GM10248 (cell line): ENCODE results near the gene WBP1L.

Experiments used
- CTCF ChIA-PET: fragments of 300-600 bp; sonication (Branson Sonifier 250); formaldehyde crosslinking; extraction: SDS; loops from one replicate; lab custom pipeline; 2021; ENCODE audit warnings: antibody characterized with exemption; lab: Yijun Ruan, JAX
- POLR2A ChIA-PET: fragments of 350-650 bp; sonication (Branson Sonifier 250); formaldehyde crosslinking; extraction: SDS; loops from one replicate; lab custom pipeline; 2020; ENCODE audit warnings: antibody characterized with exemption; lab: Yijun Ruan, JAX
- DNase-seq: peaks from one replicate; pipeline ENCODE4 v3.0.0; 2012; ENCODE audit errors: extremely low spot score
- CTCF ChIP-seq: IDR thresholded peaks from 2 replicates; pipeline ENCODE4 v1.5.1; 2012; ENCODE audit warnings: mild to moderate bottlenecking, low read depth; ENCODE audit errors: extremely low read depth, missing control alignments, control extremely low read depth

WBP1L gene

GRCh38 chr10:102780527-102780808 lies 36.7 kb downstream of the WBP1L start:
- no peak for DNase-seq

GRCh38 chr10:102781090-102781920 lies 37.6 kb downstream of the WBP1L start:
- no peak for TF ChIP-seq CTCF
- ChIA-PET CTCF (interaction anchor here (1.2 to 1.6 kb wide), 3 partner anchors 8 to 29 kb away, joined by 3 to 5 read pairs (median 4); no protein-coding TSS in a partner anchor), POLR2A (no interaction called here)
- no peak for DNase-seq

More at GRCh38 chr10:102780527-102780808, 36.7 kb downstream of the WBP1L start:
- POLR2A ChIA-PET, result no interaction called here
- TF ChIP-seq CTCF, result no peak
- CTCF ChIA-PET, result interaction anchor here (1.3 kb wide), 1 partner anchor 22 kb away, joined by 3 read pairs; no protein-coding TSS in a partner anchor

- ChIA-PET POLR2A (no interaction called here), CTCF (interaction anchor here (1.2 to 1.6 kb wide), 3 partner anchors 8 to 30 kb away, joined by 3 to 5 read pairs (median 4); no protein-coding TSS in a partner anchor)
- no peak for DNase-seq
- TF ChIP-seq CTCF, result no peak
These were observed 38.3 kb downstream of the WBP1L start for GRCh38 chr10:102781921-102782557.

- no peak for TF ChIP-seq CTCF
- ChIA-PET CTCF (interaction anchor here (1.6 kb wide), 1 partner anchor 9 kb away, joined by 5 read pairs; no protein-coding TSS in a partner anchor), POLR2A (no interaction called here)
- DNase-seq, result no peak
These were observed 39.2 kb downstream of the WBP1L start for GRCh38 chr10:102782673-102783551.

GRCh38 chr10:102783568-102783967 lies 39.8 kb downstream of the WBP1L start:
- ChIA-PET POLR2A (no interaction called here), CTCF (no interaction called here)
- DNase-seq, result no peak
- no peak for TF ChIP-seq CTCF

- ChIA-PET CTCF (interaction anchor here (1.4 kb wide), 1 partner anchor 8 kb away, joined by 3 read pairs; no protein-coding TSS in a partner anchor), POLR2A (no interaction called here)
- no peak for TF ChIP-seq CTCF
- DNase-seq, result no peak
These were observed 42.1 kb downstream of the WBP1L start for GRCh38 chr10:102785818-102786217.
